Ovary (tissue), 3 donors: ENCODE measurements around the gene HASPIN.

ENCODE experiments used
- CTCF ChIP-seq, 3 donors: fragments of 450-650 bp in 2 of 3; fragments of 200-600 bp in 1 of 3; IDR thresholded peaks; one replicate each; pipeline versions ENCODE4 v1.5.1 to v1.8.0; 2016 to 2022; ENCODE audit warnings: antibody characterized with exemption in 3 of 3, mild to moderate bottlenecking in 1 of 3
- EP300 ChIP-seq: sonication (generic); formaldehyde crosslinking; IDR thresholded peaks from one replicate; pipeline ENCODE4 v1.6.1; 2017; ENCODE audit warnings: antibody characterized with exemption
- POLR2A ChIP-seq: fragments of 450-650 bp; IDR thresholded peaks from one replicate; pipeline ENCODE4 v1.6.1; 2017; ENCODE audit warnings: antibody characterized with exemption, mild to moderate bottlenecking, moderate library complexity
- donor health status: DM: no; HTN: no; CAD: no.

- no peak for TF ChIP-seq CTCF (IDR thresholded peaks at IDR 0.05)
- no peak for TF ChIP-seq EP300
- no peak for TF ChIP-seq POLR2A
Measured at GRCh38 chr17:3766779-3767178, 43.1 kb downstream of the HASPIN start.
